HepG2 (cell line): Measurements from ENCODE around the gene RNU7-1. TPM values are rescaled to one million over a fixed set of nuclear protein-coding genes. Genes with fewer than 3 reads are reported as not detected.

ENCODE experiments used
- EED ChIP-seq: sonication (generic); formaldehyde crosslinking; IDR thresholded peaks from 2 replicates; pipeline ENCODE4 v1.5.0; 2020; ENCODE audit warnings: mild to moderate bottlenecking, missing genetic modification reagents
- ELF3 ChIP-seq: IDR thresholded peaks from 2 replicates; pipeline ENCODE4 v1.6.1; 2016; ENCODE audit warnings: missing genetic modification reagents, missing compliant biosample characterization
- GABPB1 ChIP-seq: IDR thresholded peaks from 2 replicates; pipeline ENCODE4 v1.6.1; 2016; ENCODE audit warnings: mild to moderate bottlenecking, missing genetic modification reagents, moderate library complexity, missing compliant biosample characterization
- GZF1 ChIP-seq: sonication (generic); formaldehyde crosslinking; IDR thresholded peaks from 2 replicates; pipeline ENCODE4 v1.5.1; 2020; ENCODE audit warnings: mild to moderate bottlenecking, missing genetic modification reagents
- HES4 ChIP-seq: sonication (generic); formaldehyde crosslinking; IDR thresholded peaks from 2 replicates; pipeline ENCODE4 v1.9.0; 2021; ENCODE audit warnings: mild to moderate bottlenecking, missing genetic modification reagents, borderline replicate concordance
- HMG20A ChIP-seq: IDR thresholded peaks from 2 replicates; pipeline ENCODE4 v1.6.1; 2016; ENCODE audit warnings: borderline replicate concordance
- JARID2 ChIP-seq: sonication (generic); formaldehyde crosslinking; IDR thresholded peaks from 2 replicates; pipeline ENCODE4 v1.8.1; 2023; ENCODE audit warnings: missing genetic modification reagents, inconsistent platforms; ENCODE audit not compliant: insufficient replicate concordance
- MXD1 ChIP-seq: sonication (generic); formaldehyde crosslinking; IDR thresholded peaks from 2 replicates; pipeline ENCODE4 v1.4.0; 2020; ENCODE audit warnings: mild to moderate bottlenecking, missing genetic modification reagents
- PAWR ChIP-seq: sonication (generic); formaldehyde crosslinking; IDR thresholded peaks from 2 replicates; pipeline ENCODE4 v1.4.0; 2020; ENCODE audit warnings: missing genetic modification reagents, mild to moderate bottlenecking, borderline replicate concordance
- PHB2 ChIP-seq: fragments of 450-650 bp; IDR thresholded peaks from 2 replicates; pipeline ENCODE4 v1.6.1; 2018; ENCODE audit not compliant: partially characterized antibody
- SMARCC2 ChIP-seq: fragments of 450-650 bp; IDR thresholded peaks from 2 replicates; pipeline ENCODE4 v1.6.1; 2017; ENCODE audit warnings: antibody characterized with exemption, mild to moderate bottlenecking
- TAF15 ChIP-seq: fragments of 200-400 bp; formaldehyde crosslinking; IDR thresholded peaks from one replicate; pipeline ENCODE4 v1.6.1; 2018; ENCODE audit warnings: mild to moderate bottlenecking, low read depth, low read length; ENCODE audit not compliant: poor library complexity, severe bottlenecking
- ZFP82 ChIP-seq: sonication (generic); formaldehyde crosslinking; IDR thresholded peaks from 2 replicates; pipeline ENCODE4 v1.5.1; 2020; ENCODE audit warnings: mild to moderate bottlenecking, missing genetic modification reagents, borderline replicate concordance
- ZNF20 ChIP-seq: sonication (generic); formaldehyde crosslinking; IDR thresholded peaks from 2 replicates; pipeline ENCODE4 v1.4.0; 2020; ENCODE audit warnings: mild to moderate bottlenecking, moderate library complexity, missing genetic modification reagents
- ZNF205 ChIP-seq: IDR thresholded peaks from 2 replicates; pipeline ENCODE4 v1.6.1; 2018; ENCODE audit warnings: missing biosample characterization, missing genetic modification reagents
- ZNF331 ChIP-seq: sonication (generic); formaldehyde crosslinking; IDR thresholded peaks from 2 replicates; pipeline ENCODE4 v1.4.0; 2020; ENCODE audit warnings: missing genetic modification reagents
- ZNF354B ChIP-seq: sonication (generic); formaldehyde crosslinking; IDR thresholded peaks from 2 replicates; pipeline ENCODE4 v1.8.0; 2022; ENCODE audit warnings: mild to moderate bottlenecking, missing genetic modification reagents
- ZNF773 ChIP-seq: sonication (generic); formaldehyde crosslinking; IDR thresholded peaks from 2 replicates; pipeline ENCODE4 v1.4.0; 2020; ENCODE audit warnings: missing genetic modification reagents, borderline replicate concordance
- polyA plus RNA-seq, 8 experiments: library from polyadenylated mRNA; depleted of rRNA in 3 of 8; stranded (reverse) in 7 of 8; unstranded in 1 of 8; fragments of >200 nt; fragmentation: Illumina TruSeq in 4 of 8; extraction: Trizol in 4 of 8; gene quantifications; 2 replicates each; pipeline versions ENCODE4 v1.2.1 to v1.2.3, GENCODE V29; 2011 to 2016; ENCODE audit warnings: low read depth in 4 of 8, missing spikeins in 1 of 8, mixed read lengths in 1 of 8; ENCODE audit not compliant: insufficient read depth in 1 of 8
- total RNA-seq, 5 experiments: library from RNA; depleted of rRNA; stranded (reverse); fragments of >200 nt; fragmentation: Illumina TruSeq; extraction: Trizol; gene quantifications; 2 replicates each; pipeline ENCODE4 v1.2.3, GENCODE V29; 2016; ENCODE audit warnings: low read depth in 1 of 5
- TF ChIP-seq, protein P1 (sequence below): IDR thresholded peaks from 2 replicates; pipeline ENCODE4 v1.6.1; 2012; ENCODE audit warnings: inconsistent platforms
- TF ChIP-seq, protein P2 (sequence below): sonication (generic); formaldehyde crosslinking; IDR thresholded peaks from 2 replicates; pipeline ENCODE4 v1.5.0; 2020; ENCODE audit warnings: missing genetic modification reagents
- TF ChIP-seq, protein P3 (sequence below): sonication (generic); formaldehyde crosslinking; IDR thresholded peaks from 2 replicates; pipeline ENCODE4 v1.4.0; 2020; ENCODE audit warnings: missing genetic modification reagents
- TF ChIP-seq, protein P4 (sequence below): sonication (generic); formaldehyde crosslinking; IDR thresholded peaks from 2 replicates; pipeline ENCODE4 v1.5.1; 2020; ENCODE audit warnings: missing genetic modification reagents, mild to moderate bottlenecking, borderline replicate concordance
- TF ChIP-seq, protein P5 (sequence below): sonication (generic); formaldehyde crosslinking; IDR thresholded peaks from 2 replicates; pipeline ENCODE4 v1.4.0; 2020; ENCODE audit warnings: missing genetic modification reagents, borderline replicate concordance

RNU7-1 gene
- total and polyA plus RNA-seq, 2 of the 13 experiments (the other 11 are each of a cell fraction or from before 2014, with no cell fraction given), result not detected

DNA sequence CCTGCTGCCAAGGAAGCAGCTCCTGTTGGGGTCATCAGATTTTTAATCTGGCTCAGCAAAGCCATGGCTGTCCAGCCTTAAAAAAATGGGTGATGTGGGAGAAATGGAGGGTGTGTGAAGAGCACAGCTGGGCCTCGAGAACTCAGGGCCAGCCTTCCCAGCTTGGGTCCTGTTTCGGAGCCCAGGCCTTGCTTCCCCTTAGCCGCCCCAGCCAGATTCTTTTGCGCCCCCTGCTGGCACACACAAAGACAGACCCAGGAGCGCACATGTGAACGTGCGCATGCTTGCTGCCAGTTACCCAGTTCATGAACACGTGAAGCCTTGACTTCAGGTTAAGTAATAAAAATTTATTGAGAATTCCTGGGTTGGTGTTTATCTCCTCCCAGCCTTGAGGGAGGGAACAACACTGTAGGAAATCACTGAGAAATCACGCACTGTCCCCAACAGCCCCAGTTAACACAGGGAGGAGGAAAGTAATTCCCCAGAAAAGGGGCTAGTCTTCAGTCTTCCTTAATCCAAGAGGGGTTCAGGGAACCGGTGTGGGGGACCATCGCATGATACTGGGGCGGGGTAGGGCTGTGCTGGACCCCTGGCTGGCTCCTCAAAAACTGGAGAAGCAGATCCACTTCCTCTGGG, 21.5 kb downstream of the RNU7-1 start (continued):
- TF ChIP-seq HMG20A, result no peak; the same call in 1 of the 2 replicates
- no peak for TF ChIP-seq SMARCC2
- TF ChIP-seq ZNF20, result no peak
- peak; percentile 34; the same call in 1 of the 2 replicates for TF ChIP-seq ELF3 (CRISPR knock-in tag)
- TF ChIP-seq, protein P1, sequence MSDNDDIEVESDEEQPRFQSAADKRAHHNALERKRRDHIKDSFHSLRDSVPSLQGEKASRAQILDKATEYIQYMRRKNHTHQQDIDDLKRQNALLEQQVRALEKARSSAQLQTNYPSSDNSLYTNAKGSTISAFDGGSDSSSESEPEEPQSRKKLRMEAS, result peak; percentile 74
- no peak for TF ChIP-seq MXD1 (CRISPR knock-in tag)
- TF ChIP-seq, protein P2, sequence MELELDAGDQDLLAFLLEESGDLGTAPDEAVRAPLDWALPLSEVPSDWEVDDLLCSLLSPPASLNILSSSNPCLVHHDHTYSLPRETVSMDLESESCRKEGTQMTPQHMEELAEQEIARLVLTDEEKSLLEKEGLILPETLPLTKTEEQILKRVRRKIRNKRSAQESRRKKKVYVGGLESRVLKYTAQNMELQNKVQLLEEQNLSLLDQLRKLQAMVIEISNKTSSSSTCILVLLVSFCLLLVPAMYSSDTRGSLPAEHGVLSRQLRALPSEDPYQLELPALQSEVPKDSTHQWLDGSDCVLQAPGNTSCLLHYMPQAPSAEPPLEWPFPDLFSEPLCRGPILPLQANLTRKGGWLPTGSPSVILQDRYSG (CRISPR knock-in tag), result no peak
- TF ChIP-seq ZFP82, result no peak
- no peak for TF ChIP-seq PAWR (CRISPR knock-in tag)
- TF ChIP-seq TAF15, result no peak
- no peak for TF ChIP-seq ZNF354B (CRISPR knock-in tag)
- TF ChIP-seq HES4 (CRISPR knock-in tag), result no peak
- TF ChIP-seq, protein P3, sequence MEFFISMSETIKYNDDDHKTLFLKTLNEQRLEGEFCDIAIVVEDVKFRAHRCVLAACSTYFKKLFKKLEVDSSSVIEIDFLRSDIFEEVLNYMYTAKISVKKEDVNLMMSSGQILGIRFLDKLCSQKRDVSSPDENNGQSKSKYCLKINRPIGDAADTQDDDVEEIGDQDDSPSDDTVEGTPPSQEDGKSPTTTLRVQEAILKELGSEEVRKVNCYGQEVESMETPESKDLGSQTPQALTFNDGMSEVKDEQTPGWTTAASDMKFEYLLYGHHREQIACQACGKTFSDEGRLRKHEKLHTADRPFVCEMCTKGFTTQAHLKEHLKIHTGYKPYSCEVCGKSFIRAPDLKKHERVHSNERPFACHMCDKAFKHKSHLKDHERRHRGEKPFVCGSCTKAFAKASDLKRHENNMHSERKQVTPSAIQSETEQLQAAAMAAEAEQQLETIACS (CRISPR knock-in tag), result no peak
- TF ChIP-seq, protein P4, sequence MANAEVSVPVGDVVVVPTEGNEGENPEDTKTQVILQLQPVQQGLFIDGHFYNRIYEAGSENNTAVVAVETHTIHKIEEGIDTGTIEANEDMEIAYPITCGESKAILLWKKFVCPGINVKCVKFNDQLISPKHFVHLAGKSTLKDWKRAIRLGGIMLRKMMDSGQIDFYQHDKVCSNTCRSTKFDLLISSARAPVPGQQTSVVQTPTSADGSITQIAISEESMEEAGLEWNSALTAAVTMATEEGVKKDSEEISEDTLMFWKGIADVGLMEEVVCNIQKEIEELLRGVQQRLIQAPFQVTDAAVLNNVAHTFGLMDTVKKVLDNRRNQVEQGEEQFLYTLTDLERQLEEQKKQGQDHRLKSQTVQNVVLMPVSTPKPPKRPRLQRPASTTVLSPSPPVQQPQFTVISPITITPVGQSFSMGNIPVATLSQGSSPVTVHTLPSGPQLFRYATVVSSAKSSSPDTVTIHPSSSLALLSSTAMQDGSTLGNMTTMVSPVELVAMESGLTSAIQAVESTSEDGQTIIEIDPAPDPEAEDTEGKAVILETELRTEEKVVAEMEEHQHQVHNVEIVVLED, result no peak
- TF ChIP-seq, protein P5, sequence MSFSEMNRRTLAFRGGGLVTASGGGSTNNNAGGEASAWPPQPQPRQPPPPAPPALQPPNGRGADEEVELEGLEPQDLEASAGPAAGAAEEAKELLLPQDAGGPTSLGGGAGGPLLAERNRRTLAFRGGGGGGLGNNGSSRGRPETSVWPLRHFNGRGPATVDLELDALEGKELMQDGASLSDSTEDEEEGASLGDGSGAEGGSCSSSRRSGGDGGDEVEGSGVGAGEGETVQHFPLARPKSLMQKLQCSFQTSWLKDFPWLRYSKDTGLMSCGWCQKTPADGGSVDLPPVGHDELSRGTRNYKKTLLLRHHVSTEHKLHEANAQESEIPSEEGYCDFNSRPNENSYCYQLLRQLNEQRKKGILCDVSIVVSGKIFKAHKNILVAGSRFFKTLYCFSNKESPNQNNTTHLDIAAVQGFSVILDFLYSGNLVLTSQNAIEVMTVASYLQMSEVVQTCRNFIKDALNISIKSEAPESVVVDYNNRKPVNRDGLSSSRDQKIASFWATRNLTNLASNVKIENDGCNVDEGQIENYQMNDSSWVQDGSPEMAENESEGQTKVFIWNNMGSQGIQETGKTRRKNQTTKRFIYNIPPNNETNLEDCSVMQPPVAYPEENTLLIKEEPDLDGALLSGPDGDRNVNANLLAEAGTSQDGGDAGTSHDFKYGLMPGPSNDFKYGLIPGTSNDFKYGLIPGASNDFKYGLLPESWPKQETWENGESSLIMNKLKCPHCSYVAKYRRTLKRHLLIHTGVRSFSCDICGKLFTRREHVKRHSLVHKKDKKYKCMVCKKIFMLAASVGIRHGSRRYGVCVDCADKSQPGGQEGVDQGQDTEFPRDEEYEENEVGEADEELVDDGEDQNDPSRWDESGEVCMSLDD (CRISPR knock-in tag), result 0 out of 2 replicates have a peak, but pooled peaks have one; percentile 31
- TF ChIP-seq ZNF205 (CRISPR knock-in tag), result 0 out of 2 replicates have a peak, but pooled peaks have one; percentile 25
- TF ChIP-seq PHB2, result no peak
- peak; percentile 30; the same call in 1 of the 2 replicates for TF ChIP-seq GABPB1
- no peak; the same call in 1 of the 2 replicates for TF ChIP-seq ZNF331 (CRISPR knock-in tag)
- TF ChIP-seq GZF1, result no peak
- no peak for TF ChIP-seq ZNF773 (CRISPR knock-in tag)
- no peak for TF ChIP-seq JARID2
- TF ChIP-seq EED (CRISPR knock-in tag), result no peak
